NB4 (cell line): ENCODE data around the gene MCM3.

Experiments
- DNase-seq: peaks from one replicate; pipeline ENCODE4 v3.0.0; 2010; ENCODE audit warnings: low read depth
- H3K4me3 ChIP-seq: one replicate; pipeline ENCODE4 v1.5.1; 2011; ENCODE audit warnings: mild to moderate bottlenecking, low read depth, low read length, moderate library complexity
- CTCF ChIP-seq: IDR thresholded peaks from one replicate; pipeline ENCODE4 v1.5.1; 2012; ENCODE audit warnings: low read depth, low read length
- MAX ChIP-seq: IDR thresholded peaks from 2 replicates; pipeline ENCODE4 v1.6.1; 2011; ENCODE audit warnings: low read depth, low read length
- MYC ChIP-seq: IDR thresholded peaks from 2 replicates; pipeline ENCODE4 v1.6.1; 2011; ENCODE audit warnings: low read depth, low read length
- POLR2A ChIP-seq: IDR thresholded peaks from 2 replicates; pipeline ENCODE4 v1.6.1; 2011; ENCODE audit warnings: mild to moderate bottlenecking; ENCODE audit not compliant: insufficient read length; ENCODE audit errors: extremely low read depth

The MCM3 gene

GRCh38 chr6:52328303-52328662 lies 43.7 kb upstream of the MCM3 start:
- no peak overlapping the region for H3K4me3 ChIP-seq
- DNase-seq = no peak
- TF ChIP-seq MYC (no peak), POLR2A (no peak), MAX (no peak), CTCF (no peak)

- TF ChIP-seq CTCF = no peak
- TF ChIP-seq MAX = no peak
- no peak for TF ChIP-seq MYC
- TF ChIP-seq POLR2A = no peak
- DNase-seq = no peak
- H3K4me3 ChIP-seq = no peak overlapping the region
Observed at GRCh38 chr6:52326540-52327364, 42.2 kb upstream of the MCM3 start.

- H3K4me3 ChIP-seq = no peak overlapping the region
- TF ChIP-seq MAX = no peak
- TF ChIP-seq CTCF = no peak
- TF ChIP-seq MYC = no peak
- TF ChIP-seq POLR2A = no peak
- DNase-seq = no peak
Observed at GRCh38 chr6:52325695-52326471, 41.3 kb upstream of the MCM3 start.

- no peak for DNase-seq
Observed at GRCh38 chr6:52324189-52324588, 39.6 kb upstream of the MCM3 start.

More at GRCh38 chr6:52324189-52324588, 39.6 kb upstream of the MCM3 start:
- no peak overlapping the region for H3K4me3 ChIP-seq
- TF ChIP-seq CTCF = no peak
- no peak for TF ChIP-seq POLR2A
- TF ChIP-seq MYC = no peak
- TF ChIP-seq MAX = no peak
